ENCODE measurements around the gene PREX1. TPM values are rescaled to one million over a fixed set of nuclear protein-coding genes. Genes with fewer than 3 reads are reported as not detected.

The PREX1 gene
- polyA plus RNA-seq, 1 experiment = 1.3 TPM

DNA sequence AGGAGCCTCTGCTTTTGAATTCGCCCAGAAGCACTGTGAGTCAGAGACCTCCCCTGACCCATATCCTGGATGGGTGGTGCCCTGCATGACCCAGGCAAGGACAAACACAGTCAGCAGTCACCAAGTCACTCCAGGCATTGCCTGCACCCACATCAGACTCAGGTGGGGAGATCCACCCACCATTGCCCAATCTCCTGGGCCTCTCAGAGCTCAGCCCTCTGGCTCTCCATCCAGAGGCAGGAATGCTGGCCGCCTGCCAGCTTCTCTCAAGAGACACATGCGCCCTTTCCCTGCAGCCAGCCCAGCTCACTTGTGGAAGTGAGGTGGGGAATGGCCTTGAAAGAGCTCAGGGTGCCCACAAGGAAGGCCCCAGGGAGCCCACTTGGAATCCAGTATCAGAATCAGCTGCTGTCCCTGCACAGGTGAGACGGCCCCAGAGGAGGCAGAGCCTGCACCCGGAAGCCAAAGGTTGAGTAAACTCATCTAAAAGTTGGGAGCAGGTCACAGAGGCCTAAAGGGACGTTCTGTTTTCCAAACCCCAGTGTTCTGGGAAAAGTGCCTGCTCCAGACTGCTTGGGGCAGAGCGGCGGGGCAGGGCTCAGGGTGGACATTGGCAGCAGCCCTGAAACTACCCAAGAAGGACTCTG lies 129.8 kb downstream of the PREX1 start:
- TF ChIP-seq, protein P1, sequence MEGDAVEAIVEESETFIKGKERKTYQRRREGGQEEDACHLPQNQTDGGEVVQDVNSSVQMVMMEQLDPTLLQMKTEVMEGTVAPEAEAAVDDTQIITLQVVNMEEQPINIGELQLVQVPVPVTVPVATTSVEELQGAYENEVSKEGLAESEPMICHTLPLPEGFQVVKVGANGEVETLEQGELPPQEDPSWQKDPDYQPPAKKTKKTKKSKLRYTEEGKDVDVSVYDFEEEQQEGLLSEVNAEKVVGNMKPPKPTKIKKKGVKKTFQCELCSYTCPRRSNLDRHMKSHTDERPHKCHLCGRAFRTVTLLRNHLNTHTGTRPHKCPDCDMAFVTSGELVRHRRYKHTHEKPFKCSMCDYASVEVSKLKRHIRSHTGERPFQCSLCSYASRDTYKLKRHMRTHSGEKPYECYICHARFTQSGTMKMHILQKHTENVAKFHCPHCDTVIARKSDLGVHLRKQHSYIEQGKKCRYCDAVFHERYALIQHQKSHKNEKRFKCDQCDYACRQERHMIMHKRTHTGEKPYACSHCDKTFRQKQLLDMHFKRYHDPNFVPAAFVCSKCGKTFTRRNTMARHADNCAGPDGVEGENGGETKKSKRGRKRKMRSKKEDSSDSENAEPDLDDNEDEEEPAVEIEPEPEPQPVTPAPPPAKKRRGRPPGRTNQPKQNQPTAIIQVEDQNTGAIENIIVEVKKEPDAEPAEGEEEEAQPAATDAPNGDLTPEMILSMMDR (IDR thresholded peaks at IDR 0.05; ENCODE audit: insufficient read depth, low read depth, low read length) = no peak
- Histone ChIP-seq H3K4me3 (ENCODE audit: low read depth, low read length) (no peak overlapping the region), H3K27me3 (ENCODE audit: control insufficient read depth, insufficient read depth, low read length) (no peaks in the 10 kb centered on the region), H3K36me3 (ENCODE audit: control insufficient read depth, insufficient read depth, low read length) (no peaks in the 10 kb centered on the region)
- DNase-seq (ENCODE audit: low read depth) = no peak
- POLR2A ChIA-PET = no interaction called here
- CTCF ChIA-PET = interaction anchor here (1.0 to 1.3 kb wide), 2 partner anchors 21 to 40 kb away, joined by 3 read pairs; no protein-coding TSS in a partner anchor

DNA sequence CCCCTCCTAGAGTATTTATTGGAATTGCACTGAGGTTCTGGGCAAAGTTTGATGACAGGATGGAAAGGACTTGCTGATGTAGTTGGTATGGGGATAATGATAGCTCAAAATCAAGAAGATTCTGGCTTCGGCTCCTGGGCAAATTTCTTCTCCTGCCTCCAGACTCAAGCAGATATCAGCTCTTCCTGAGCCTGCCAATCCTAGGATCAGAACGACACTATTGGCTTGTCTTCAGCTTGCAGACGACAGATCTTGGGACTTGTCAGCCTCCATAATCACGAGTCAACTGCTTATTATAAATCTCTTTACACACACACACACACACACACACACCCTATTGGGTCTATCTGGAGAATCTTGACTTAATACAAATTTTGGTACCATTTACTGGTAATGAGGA lies 131.1 kb downstream of the PREX1 start:
- Histone ChIP-seq H3K36me3 (ENCODE audit: control insufficient read depth, insufficient read depth, low read length) (no peaks in the 10 kb centered on the region), H3K27me3 (ENCODE audit: control insufficient read depth, insufficient read depth, low read length) (no peaks in the 10 kb centered on the region), H3K4me3 (ENCODE audit: low read depth, low read length) (no peak overlapping the region)
- ChIA-PET POLR2A (no interaction called here), CTCF (interaction anchor here (1.1 to 1.5 kb wide), 2 partner anchors 9 to 39 kb away, joined by 3 to 7 read pairs; no protein-coding TSS in a partner anchor)
- TF ChIP-seq, protein P1 (IDR thresholded peaks at IDR 0.05; ENCODE audit: insufficient read depth, low read depth, low read length) = no peak
- no peak for DNase-seq (ENCODE audit: low read depth)

DNA sequence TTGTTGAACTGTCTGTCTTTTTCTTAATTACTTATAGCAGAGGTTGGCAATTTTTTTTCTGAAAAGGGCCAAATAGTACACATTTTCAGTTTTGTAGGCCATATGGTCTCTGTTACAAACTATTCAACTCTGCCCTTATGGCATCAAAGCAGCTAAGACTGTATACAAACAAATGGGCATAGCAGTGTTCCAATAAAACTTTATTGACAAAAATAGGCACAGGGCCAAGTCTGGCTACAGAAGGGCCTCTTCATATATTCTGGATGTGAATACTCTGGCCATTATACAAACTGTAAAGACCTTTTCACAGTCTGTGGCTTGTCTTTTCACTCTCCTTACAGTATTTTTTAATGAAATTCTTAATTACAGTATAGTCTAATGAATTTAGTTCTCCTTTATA lies 132.1 kb downstream of the PREX1 start:
- Histone ChIP-seq H3K27me3 (ENCODE audit: control insufficient read depth, insufficient read depth, low read length) (no peaks in the 10 kb centered on the region), H3K36me3 (ENCODE audit: control insufficient read depth, insufficient read depth, low read length) (no peaks in the 10 kb centered on the region), H3K4me3 (ENCODE audit: low read depth, low read length) (no peak overlapping the region)
- TF ChIP-seq, protein P1 (IDR thresholded peaks at IDR 0.05; ENCODE audit: insufficient read depth, low read depth, low read length) = no peak
- ChIA-PET CTCF (interaction anchor here (0.8 to 1.5 kb wide), 3 partner anchors 12 to 209 kb away, joined by 3 to 7 read pairs (median 6); no protein-coding TSS in a partner anchor), POLR2A (no interaction called here)
- no peak for DNase-seq (ENCODE audit: low read depth)

DNA sequence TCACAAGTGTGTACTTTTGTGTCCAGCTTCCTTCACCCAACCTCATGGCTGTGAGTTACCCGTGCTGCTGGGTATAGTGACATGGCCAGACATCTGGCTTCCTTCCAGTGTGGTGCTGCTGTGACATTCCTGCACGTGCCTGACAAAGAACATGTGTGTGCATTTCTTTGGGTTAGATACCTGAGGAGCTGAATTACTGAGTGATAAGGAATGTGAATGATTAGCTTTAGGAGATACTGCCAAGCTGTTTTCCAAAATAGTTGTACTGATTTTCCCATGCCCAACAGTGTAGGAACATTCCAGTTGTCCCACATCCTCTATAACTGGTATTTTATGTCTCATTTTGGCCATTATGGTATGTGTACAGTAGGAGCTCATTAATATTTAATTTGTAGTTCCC lies 132.5 kb downstream of the PREX1 start:
- CTCF ChIA-PET = interaction anchor here (0.8 to 1.5 kb wide), 3 partner anchors 12 to 210 kb away, joined by 3 to 7 read pairs (median 6); no protein-coding TSS in a partner anchor
- DNase-seq (ENCODE audit: low read depth) = no peak
- POLR2A ChIA-PET = no interaction called here

DNA sequence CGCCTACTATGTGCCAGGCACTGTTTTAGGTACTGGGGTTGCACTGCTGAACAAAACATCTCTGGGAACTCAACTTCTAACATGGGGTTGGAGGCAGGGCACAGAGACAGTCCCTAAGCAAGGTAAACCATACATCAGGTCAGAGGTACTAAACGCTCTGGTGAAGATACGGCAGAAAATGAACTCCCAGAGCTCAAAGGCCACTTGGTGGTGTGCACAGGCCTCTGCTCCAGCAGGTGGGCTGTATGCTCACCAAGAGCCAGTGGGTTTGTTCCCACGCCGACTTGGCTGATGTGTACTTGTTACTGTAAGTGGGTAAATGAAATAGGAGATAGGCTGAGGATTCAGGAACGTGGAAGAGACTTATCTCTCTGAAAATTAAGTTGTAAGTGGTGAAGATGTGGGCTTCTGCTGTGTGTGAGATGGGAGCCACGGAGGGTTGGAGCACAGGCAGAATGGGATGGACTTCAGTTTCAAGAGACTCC lies 133.4 kb downstream of the PREX1 start:
- H3K4me3 ChIP-seq (ENCODE audit: low read depth, low read length) = no peak overlapping the region
- ChIA-PET CTCF (interaction anchor here (0.7 to 1.0 kb wide), 2 partner anchors 29 to 93 kb away, joined by 3 read pairs; no protein-coding TSS in a partner anchor), POLR2A (no interaction called here)
- H3K36me3 ChIP-seq (ENCODE audit: control insufficient read depth, insufficient read depth, low read length) = no peaks in the 10 kb centered on the region
- no peak for DNase-seq (ENCODE audit: low read depth)
- H3K27me3 ChIP-seq (ENCODE audit: control insufficient read depth, insufficient read depth, low read length) = no peaks in the 10 kb centered on the region
- TF ChIP-seq, protein P1 (IDR thresholded peaks at IDR 0.05; ENCODE audit: insufficient read depth, low read depth, low read length) = no peak

More for the DNA sequence above, 132.5 kb downstream of the PREX1 start:
- Histone ChIP-seq H3K27me3 (ENCODE audit: control insufficient read depth, insufficient read depth, low read length) (no peaks in the 10 kb centered on the region), H3K4me3 (ENCODE audit: low read depth, low read length) (no peak overlapping the region), H3K36me3 (ENCODE audit: control insufficient read depth, insufficient read depth, low read length) (no peaks in the 10 kb centered on the region)
- TF ChIP-seq, protein P1 (IDR thresholded peaks at IDR 0.05; ENCODE audit: insufficient read depth, low read depth, low read length) = no peak

All from BJ (cell line).